ENCODE results near the gene MESP1. TPM values are rescaled to one million over a fixed set of nuclear protein-coding genes. Genes with fewer than 3 reads are reported as not detected.

MESP1 gene
- total RNA-seq, 1 experiment from 2014 or later = 32.9 TPM

DNA sequence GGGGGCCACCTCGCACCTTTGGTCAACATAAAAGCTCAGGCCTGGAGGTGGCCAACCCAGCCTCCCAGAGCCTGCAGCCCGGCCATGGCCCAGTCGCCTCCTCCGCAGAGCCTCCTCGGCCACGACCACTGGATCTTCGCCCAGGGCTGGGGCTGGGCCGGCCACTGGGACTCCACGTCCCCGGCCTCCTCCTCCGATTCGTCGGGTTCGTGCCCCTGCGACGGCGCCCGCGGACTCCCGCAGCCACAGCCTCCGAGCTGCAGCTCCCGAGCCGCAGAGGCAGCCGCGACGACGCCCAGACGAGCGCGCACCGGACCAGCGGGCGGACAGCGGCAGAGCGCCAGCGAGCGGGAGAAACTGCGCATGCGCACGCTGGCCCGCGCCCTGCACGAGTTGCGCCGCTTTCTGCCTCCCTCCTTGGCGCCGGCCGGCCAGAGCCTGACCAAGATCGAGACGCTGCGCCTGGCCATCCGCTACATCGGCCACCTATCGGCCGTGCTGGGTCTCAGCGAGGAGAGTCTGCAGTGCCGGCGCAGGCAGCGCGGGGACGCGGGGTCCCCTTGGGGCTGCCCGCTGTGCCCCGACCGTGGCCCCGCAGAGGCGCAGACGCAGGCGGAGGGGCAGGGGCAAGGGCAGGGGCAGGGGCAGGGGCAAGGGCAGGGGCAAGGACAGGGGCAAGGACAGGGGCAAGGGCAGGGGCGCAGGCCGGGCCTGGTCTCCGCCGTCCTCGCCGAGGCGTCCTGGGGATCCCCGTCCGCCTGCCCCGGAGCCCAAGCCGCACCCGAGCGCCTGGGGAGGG lies 25.4 kb upstream of the MESP1 start, which contains the start of gene MESP2:
Gene MESP2 (plus strand): TSS at position 59 of the 799 bp plus-strand sequence. CDS start 26 bp downstream, at position 85.
- Histone ChIP-seq H3K4me2 (ENCODE audit: low read length) (peak within 1 kb of the TSS; percentile 51; the same call in 1 of the 2 replicates), H2AFZ (ENCODE audit: low read length) (peak within 1 kb of the TSS; percentile 69), H3K9me3 (ENCODE audit: low read length) (no peaks in the 10 kb centered on the region), H3K4me1 (ENCODE audit: insufficient read depth, low read length) (peaks cover 43% of the 10 kb centered on the region), H4K20me1 (ENCODE audit: low read length) (no peaks in the 10 kb centered on the region), H3K9ac (ENCODE audit: low read length) (peak within 1 kb of the TSS; percentile 38), H3F3A (ENCODE audit: low read length, unreplicated experiment) (no peaks in the 10 kb centered on the region), H3K79me2 (ENCODE audit: low read length) (no peaks in the 10 kb centered on the region), H3K27ac (ENCODE audit: low read length) (peak within 1 kb of the TSS; percentile 83), H3K27me3 (ENCODE audit: low read length) (no peaks in the 10 kb centered on the region), H3K36me3 (ENCODE audit: low read depth, low read length) (no peaks in the 10 kb centered on the region), H3K4me3 (ENCODE audit: low read length) (no peak within 1 kb of the TSS), H3K9me2 (replicated peaks; ENCODE audit: low read length) (no peaks in the 10 kb centered on the region)
- peak; percentile 51 for DNase-seq
- CTCF ChIA-PET = no interaction called here
- TF ChIP-seq EZH2phosphoT487 (IDR thresholded peaks at IDR 0.05; ENCODE audit: borderline replicate concordance, low read length) (no peak), EZH2 (IDR thresholded peaks at IDR 0.05; ENCODE audit: low read length, unreplicated experiment) (no peak), CTCF (conservative IDR thresholded peaks at IDR 0.05; ENCODE audit: low read depth, low read length) (0 out of 2 replicates have a peak, but pooled peaks have one; percentile 16)
- POLR2A ChIA-PET (ENCODE audit: unreplicated experiment) = no interaction called here
- peak; percentile 49 for ATAC-seq
- BruUV-seq (replicated peaks) = no TSS peak
- intact Hi-C loops (cut with micrococcal nuclease) = no loop called here

DNA sequence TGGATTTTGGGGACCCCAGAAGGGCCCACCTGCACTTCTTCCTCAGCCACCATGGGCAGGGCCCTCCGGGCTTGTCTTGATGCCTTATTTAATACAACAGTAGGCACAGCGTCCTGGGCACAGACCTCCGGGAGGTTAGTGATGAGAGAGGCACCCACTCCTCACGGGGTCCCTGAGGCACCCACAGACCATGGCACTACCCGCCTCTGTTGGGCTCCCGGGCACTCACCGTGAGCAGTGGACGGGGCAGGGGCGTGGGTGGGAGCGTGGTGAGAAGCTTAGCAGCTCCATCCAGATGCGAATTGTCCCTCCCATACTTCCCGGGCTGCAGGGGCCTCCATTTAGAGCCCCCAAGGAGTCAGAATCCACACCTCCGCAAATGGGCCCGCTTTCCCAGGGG lies 24.8 kb upstream of the MESP1 start:
- CTCF ChIA-PET = no interaction called here
- no peaks in the 10 kb centered on the region for H4K20me1 ChIP-seq (ENCODE audit: low read length)
- TF ChIP-seq EZH2phosphoT487 (IDR thresholded peaks at IDR 0.05; ENCODE audit: borderline replicate concordance, low read length) (no peak), EZH2 (IDR thresholded peaks at IDR 0.05; ENCODE audit: low read length, unreplicated experiment) (no peak), CTCF (conservative IDR thresholded peaks at IDR 0.05; ENCODE audit: low read depth, low read length) (no peak)

DNA sequence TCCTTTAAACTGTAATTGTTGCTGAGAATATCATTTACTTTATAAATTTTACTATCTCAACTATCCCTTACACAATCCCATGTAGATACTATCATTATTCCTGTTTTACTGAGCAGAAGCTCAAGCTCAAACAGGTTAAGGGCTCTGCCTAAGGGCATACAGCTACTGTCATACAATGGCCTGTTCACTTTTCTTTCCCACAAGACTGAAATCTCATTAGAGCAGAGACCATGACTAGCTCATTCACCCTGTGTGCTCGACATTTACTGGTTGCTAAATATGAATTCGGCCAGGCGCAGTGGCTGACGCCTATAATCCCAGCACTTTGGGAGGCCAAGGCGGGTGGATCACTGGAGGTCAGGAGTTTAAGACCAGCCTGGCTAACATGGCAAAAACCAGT lies 23.4 kb upstream of the MESP1 start:
- Histone ChIP-seq H3K36me3 (ENCODE audit: low read depth, low read length) (no peaks in the 10 kb centered on the region), H3K9me3 (ENCODE audit: low read length) (no peaks in the 10 kb centered on the region), H3K4me2 (ENCODE audit: low read length) (no peak overlapping the region), H3K27ac (ENCODE audit: low read length) (no peak overlapping the region), H3F3A (ENCODE audit: low read length, unreplicated experiment) (no peaks in the 10 kb centered on the region), H4K20me1 (ENCODE audit: low read length) (no peaks in the 10 kb centered on the region), H3K9me2 (replicated peaks; ENCODE audit: low read length) (no peaks in the 10 kb centered on the region), H3K4me1 (ENCODE audit: insufficient read depth, low read length) (peaks cover 35% of the 10 kb centered on the region), H3K79me2 (ENCODE audit: low read length) (no peaks in the 10 kb centered on the region), H3K9ac (ENCODE audit: low read length) (no peak overlapping the region), H3K4me3 (ENCODE audit: low read length) (no peak overlapping the region), H3K27me3 (ENCODE audit: low read length) (no peaks in the 10 kb centered on the region), H2AFZ (ENCODE audit: low read length) (no peak overlapping the region)
- no peak for TF ChIP-seq EZH2 (IDR thresholded peaks at IDR 0.05; ENCODE audit: low read length, unreplicated experiment)
- TF ChIP-seq CTCF (conservative IDR thresholded peaks at IDR 0.05; ENCODE audit: low read depth, low read length) = no peak
- no peak for TF ChIP-seq EZH2phosphoT487 (IDR thresholded peaks at IDR 0.05; ENCODE audit: borderline replicate concordance, low read length)
- CTCF ChIA-PET = no interaction called here
- ATAC-seq = no peak
- no peak for DNase-seq
- intact Hi-C loops (cut with micrococcal nuclease) = no loop called here
- no TSS peak for BruUV-seq (replicated peaks)
- POLR2A ChIA-PET (ENCODE audit: unreplicated experiment) = interaction anchor here (0.6 kb wide), 1 partner anchor 106 kb away, joined by 4 read pairs; no protein-coding TSS in a partner anchor

More for the DNA sequence above, 24.8 kb upstream of the MESP1 start:
- Histone ChIP-seq H3K4me3 (ENCODE audit: low read length) (no peak overlapping the region), H3K4me2 (ENCODE audit: low read length) (peak overlapping the region; percentile 51; the same call in 1 of the 2 replicates), H3K36me3 (ENCODE audit: low read depth, low read length) (no peaks in the 10 kb centered on the region), H3K27ac (ENCODE audit: low read length) (no peak overlapping the region), H3K27me3 (ENCODE audit: low read length) (no peaks in the 10 kb centered on the region), H3K4me1 (ENCODE audit: insufficient read depth, low read length) (peaks cover 36% of the 10 kb centered on the region), H3K9me3 (ENCODE audit: low read length) (no peaks in the 10 kb centered on the region), H3K9me2 (replicated peaks; ENCODE audit: low read length) (no peaks in the 10 kb centered on the region), H3K9ac (ENCODE audit: low read length) (no peak overlapping the region), H3F3A (ENCODE audit: low read length, unreplicated experiment) (no peaks in the 10 kb centered on the region), H3K79me2 (ENCODE audit: low read length) (no peaks in the 10 kb centered on the region), H2AFZ (ENCODE audit: low read length) (no peak overlapping the region; the same call in 1 of the 2 replicates)
- DNase-seq (no peak), ATAC-seq (no peak)
- BruUV-seq (replicated peaks) = no TSS peak
- POLR2A ChIA-PET (ENCODE audit: unreplicated experiment) = no interaction called here
- intact Hi-C loops (cut with micrococcal nuclease) = no loop called here

Data from PC-3 (cell line).